Measurements from ENCODE around the gene MCTP2. TPM values are rescaled to one million over a fixed set of nuclear protein-coding genes. Genes with fewer than 3 reads are reported as not detected.

MCTP2 gene
- total RNA-seq, 1 donor from 2014 or later: 35.3 TPM

GRCh38 chr15:94411846-94412245, 180.5 kb downstream of the MCTP2 start:
- no peak overlapping the region for H3K27ac ChIP-seq
- TF ChIP-seq CTCF (IDR thresholded peaks at IDR 0.05): no peak
- intact Hi-C loops (cut with DNase I): no loop called here
- peaks cover 4% of the 10 kb centered on the region for H3K36me3 ChIP-seq
- no peak for ATAC-seq
- no peaks in the 10 kb centered on the region for H3K9me3 ChIP-seq
- no peak overlapping the region for H3K4me3 ChIP-seq
- no peak for DNase-seq
- no peaks in the 10 kb centered on the region for H3K27me3 ChIP-seq
- peaks cover 13% of the 10 kb centered on the region for H3K4me1 ChIP-seq

- no peak overlapping the region for H3K4me3 ChIP-seq
- H3K36me3 ChIP-seq: peaks cover under 1% of the 10 kb centered on the region
- DNase-seq (no peak), ATAC-seq (peak; percentile 53)
- no peak overlapping the region for H3K27ac ChIP-seq
- peaks cover 13% of the 10 kb centered on the region for H3K4me1 ChIP-seq
- peak; percentile 54 for TF ChIP-seq CTCF (IDR thresholded peaks at IDR 0.05)
- H3K9me3 ChIP-seq: no peaks in the 10 kb centered on the region
- intact Hi-C loops (cut with DNase I): no loop called here
- no peaks in the 10 kb centered on the region for H3K27me3 ChIP-seq
Measured at GRCh38 chr15:94412979-94413746, 181.8 kb downstream of the MCTP2 start.

- no peaks in the 10 kb centered on the region for H3K36me3 ChIP-seq
- H3K27me3 ChIP-seq: no peaks in the 10 kb centered on the region
- TF ChIP-seq CTCF (IDR thresholded peaks at IDR 0.05): no peak
- H3K9me3 ChIP-seq: no peaks in the 10 kb centered on the region
- H3K27ac ChIP-seq: no peak overlapping the region
- intact Hi-C loops (cut with DNase I): no loop called here
- H3K4me1 ChIP-seq: peaks cover 13% of the 10 kb centered on the region
- DNase-seq (no peak), ATAC-seq (no peak)
- no peak overlapping the region for H3K4me3 ChIP-seq
Measured at GRCh38 chr15:94414916-94415315, 183.6 kb downstream of the MCTP2 start.

- intact Hi-C loops (cut with DNase I): no loop called here
- H3K9me3 ChIP-seq: no peaks in the 10 kb centered on the region
- DNase-seq (no peak), ATAC-seq (no peak)
- H3K4me1 ChIP-seq: peaks cover 13% of the 10 kb centered on the region
- no peak overlapping the region for H3K4me3 ChIP-seq
- no peaks in the 10 kb centered on the region for H3K27me3 ChIP-seq
- no peak overlapping the region for H3K27ac ChIP-seq
- H3K36me3 ChIP-seq: no peaks in the 10 kb centered on the region
- TF ChIP-seq CTCF (IDR thresholded peaks at IDR 0.05): no peak
Measured at GRCh38 chr15:94416267-94416666, 184.9 kb downstream of the MCTP2 start.

GRCh38 chr15:94416820-94417219, 185.5 kb downstream of the MCTP2 start:
- intact Hi-C loops (cut with DNase I): no loop called here

More at GRCh38 chr15:94416820-94417219, 185.5 kb downstream of the MCTP2 start:
- DNase-seq (no peak), ATAC-seq (no peak)
- Histone ChIP-seq H3K36me3 (no peaks in the 10 kb centered on the region), H3K4me3 (no peak overlapping the region), H3K4me1 (peaks cover 13% of the 10 kb centered on the region), H3K27me3 (no peaks in the 10 kb centered on the region), H3K9me3 (no peaks in the 10 kb centered on the region), H3K27ac (no peak overlapping the region)
- TF ChIP-seq CTCF (IDR thresholded peaks at IDR 0.05): no peak
